GM23338 (cell line): ENCODE measurements around the gene CIC. TPM values are rescaled to one million over a fixed set of nuclear protein-coding genes. Genes with fewer than 3 reads are reported as not detected.

Experiments used
- ATAC-seq: fragments of 200-7000 bp; cut with Tn5 transposase; 3 replicates; pipeline ENCODE4 v1.9.1; 2020
- DNase-seq: peaks from one replicate; pipeline ENCODE4 v3.0.0-alpha.2; 2015; ENCODE audit warnings: low spot score
- H2AFZ ChIP-seq: fragments of 200-600 bp; sonication (generic); 2 replicates; pipeline ENCODE4 v1.8.0; 2016; ENCODE audit warnings: antibody characterized with exemption, mild to moderate bottlenecking, moderate library complexity
- H3F3A ChIP-seq: fragments of 200-600 bp; sonication (generic); replicated peaks from 2 replicates; pipeline ENCODE4 v1.8.0; 2017; ENCODE audit warnings: antibody characterized with exemption, mixed run types, low read depth
- H3K27ac ChIP-seq: fragments of 200-600 bp; sonication (generic); 2 replicates; pipeline ENCODE4 v1.6.1; 2016; ENCODE audit warnings: low read depth
- H3K27me3 ChIP-seq: fragments of 200-600 bp; sonication (generic); 2 replicates; pipeline ENCODE4 v1.8.0; 2016; ENCODE audit warnings: mild to moderate bottlenecking, mixed run types, moderate library complexity; ENCODE audit not compliant: insufficient read depth
- H3K36me3 ChIP-seq: fragments of 200-600 bp; sonication (generic); 2 replicates; pipeline ENCODE4 v1.8.0; 2016; ENCODE audit warnings: mild to moderate bottlenecking; ENCODE audit not compliant: insufficient read depth
- H3K4me1 ChIP-seq: fragments of 200-600 bp; sonication (generic); 2 replicates; pipeline ENCODE4 v1.8.0; 2016; ENCODE audit warnings: mild to moderate bottlenecking, moderate library complexity; ENCODE audit not compliant: insufficient read depth
- H3K4me2 ChIP-seq: fragments of 200-600 bp; sonication (generic); 2 replicates; pipeline ENCODE4 v1.7.1; 2017; ENCODE audit warnings: mixed run types
- H3K4me3 ChIP-seq: fragments of 200-600 bp; sonication (generic); 2 replicates; pipeline ENCODE4 v1.6.1; 2016; ENCODE audit warnings: mixed run types
- H3K79me2 ChIP-seq: fragments of 200-600 bp; sonication (generic); replicated peaks from 2 replicates; pipeline ENCODE4 v1.8.0; 2017; ENCODE audit warnings: mild to moderate bottlenecking; ENCODE audit not compliant: insufficient read depth
- H3K9me2 ChIP-seq: fragments of 200-600 bp; sonication (generic); 2 replicates; pipeline ENCODE4 v1.8.0; 2017; ENCODE audit not compliant: insufficient read depth
- H4K20me1 ChIP-seq: fragments of 200-600 bp; sonication (generic); replicated peaks from 2 replicates; pipeline ENCODE4 v1.8.0; 2017; ENCODE audit warnings: mild to moderate bottlenecking; ENCODE audit not compliant: insufficient read depth
- H3K27ac Mint-ChIP-seq: 2 replicates; pipeline ENCODE4 v1.8.0; 2020; ENCODE audit warnings: inconsistent platforms, mild to moderate bottlenecking, moderate library complexity, mixed read lengths
- H3K27me3 Mint-ChIP-seq: 3 replicates; pipeline ENCODE4 v1.8.0; 2022; ENCODE audit warnings: low read depth, mild to moderate bottlenecking, moderate library complexity, mixed read lengths, inconsistent platforms; ENCODE audit not compliant: insufficient read depth, poor library complexity
- H3K36me3 Mint-ChIP-seq: 3 replicates; pipeline ENCODE4 v1.8.0; 2021; ENCODE audit warnings: low read depth, mild to moderate bottlenecking, inconsistent platforms, moderate library complexity, mixed read lengths
- H3K4me1 Mint-ChIP-seq: 3 replicates; pipeline ENCODE4 v1.8.0; 2020; ENCODE audit warnings: mild to moderate bottlenecking, inconsistent platforms, mixed read lengths
- H3K4me3 Mint-ChIP-seq: 3 replicates; pipeline ENCODE4 v1.8.0; 2021; ENCODE audit warnings: moderate library complexity, mild to moderate bottlenecking, inconsistent platforms, mixed read lengths
- H3K9me3 Mint-ChIP-seq: 3 replicates; pipeline ENCODE4 v1.8.0; 2020; ENCODE audit warnings: moderate library complexity, mild to moderate bottlenecking, inconsistent platforms, mixed read lengths
- CREB1 ChIP-seq: fragments of 250-450 bp; sonication (Bioruptor Pico); IDR thresholded peaks from 2 replicates; pipeline ENCODE4 v1.5.0; 2020; ENCODE audit warnings: low read depth, mild to moderate bottlenecking, moderate library complexity
- EZH2 ChIP-seq: fragments of 200-600 bp; sonication (generic); IDR thresholded peaks from one replicate; pipeline ENCODE4 v1.8.0; 2017; ENCODE audit warnings: antibody characterized with exemption, mild to moderate bottlenecking, low read depth; ENCODE audit not compliant: unreplicated experiment
- EZH2phosphoT487 ChIP-seq: fragments of 200-600 bp; sonication (generic); IDR thresholded peaks from one replicate; pipeline ENCODE4 v1.8.1; 2018; ENCODE audit warnings: antibody characterized with exemption; ENCODE audit not compliant: unreplicated experiment
- JUNB ChIP-seq: IDR thresholded peaks from one replicate; pipeline ENCODE4 v1.6.1; 2016; ENCODE audit warnings: antibody characterized with exemption; ENCODE audit not compliant: unreplicated experiment
- NANOG ChIP-seq: IDR thresholded peaks from 2 replicates; pipeline ENCODE4 v1.6.1; 2016; ENCODE audit warnings: antibody characterized with exemption, borderline replicate concordance
- POLR2AphosphoS5 ChIP-seq: IDR thresholded peaks from 2 replicates; pipeline ENCODE4 v1.6.1; 2016; ENCODE audit warnings: antibody characterized with exemption, low read depth
- STAT1 ChIP-seq: IDR thresholded peaks from one replicate; pipeline ENCODE4 v1.6.1; 2016; ENCODE audit warnings: antibody characterized with exemption; ENCODE audit not compliant: unreplicated experiment
- ZNF114 ChIP-seq: fragments of 250-450 bp; sonication (Bioruptor Pico); IDR thresholded peaks from 2 replicates; pipeline ENCODE4 v1.5.0; 2020; ENCODE audit warnings: mild to moderate bottlenecking, moderate library complexity
- ZNF331 ChIP-seq: fragments of 250-450 bp; sonication (Bioruptor Pico); IDR thresholded peaks from 2 replicates; pipeline ENCODE4 v1.5.0; 2020; ENCODE audit warnings: low read depth, mild to moderate bottlenecking, moderate library complexity
- polyA plus RNA-seq: library from polyadenylated mRNA; unstranded; fragments of >200 nt; fragmentation: Nextera tagmentation; extraction: Ambion mirVana; gene quantifications from 2 replicates; pipeline ENCODE4 v1.2.1, GENCODE V29; 2016
- total RNA-seq: library from RNA; depleted of rRNA; stranded (reverse); fragments of >200 nt; shearing (Covaris generic); gene quantifications from 2 replicates; pipeline ENCODE4 v1.2.3, GENCODE V29; 2014
- TF ChIP-seq, protein P1 (sequence below): IDR thresholded peaks from one replicate; pipeline ENCODE4 v1.6.1; 2018; ENCODE audit warnings: antibody characterized with exemption; ENCODE audit not compliant: unreplicated experiment
- TF ChIP-seq, protein P2 (sequence below): IDR thresholded peaks from 2 replicates; pipeline ENCODE4 v1.6.1; 2016; ENCODE audit warnings: antibody characterized with exemption
- TF ChIP-seq, protein P3 (sequence below), 2 experiments: fragments of 200-600 bp in 1 of 2; sonication (generic) in 1 of 2; conservative IDR thresholded peaks; 2 replicates each; pipeline versions ENCODE4 v1.5.1 to v1.6.1; 2016 to 2017; ENCODE audit warnings: antibody characterized with exemption in 2 of 2, low read depth in 2 of 2, mild to moderate bottlenecking in 2 of 2, moderate library complexity in 1 of 2

The CIC gene
- total and polyA plus RNA-seq, 2 experiments from 2014 or later = 13.2 to 42.0 TPM

DNA sequence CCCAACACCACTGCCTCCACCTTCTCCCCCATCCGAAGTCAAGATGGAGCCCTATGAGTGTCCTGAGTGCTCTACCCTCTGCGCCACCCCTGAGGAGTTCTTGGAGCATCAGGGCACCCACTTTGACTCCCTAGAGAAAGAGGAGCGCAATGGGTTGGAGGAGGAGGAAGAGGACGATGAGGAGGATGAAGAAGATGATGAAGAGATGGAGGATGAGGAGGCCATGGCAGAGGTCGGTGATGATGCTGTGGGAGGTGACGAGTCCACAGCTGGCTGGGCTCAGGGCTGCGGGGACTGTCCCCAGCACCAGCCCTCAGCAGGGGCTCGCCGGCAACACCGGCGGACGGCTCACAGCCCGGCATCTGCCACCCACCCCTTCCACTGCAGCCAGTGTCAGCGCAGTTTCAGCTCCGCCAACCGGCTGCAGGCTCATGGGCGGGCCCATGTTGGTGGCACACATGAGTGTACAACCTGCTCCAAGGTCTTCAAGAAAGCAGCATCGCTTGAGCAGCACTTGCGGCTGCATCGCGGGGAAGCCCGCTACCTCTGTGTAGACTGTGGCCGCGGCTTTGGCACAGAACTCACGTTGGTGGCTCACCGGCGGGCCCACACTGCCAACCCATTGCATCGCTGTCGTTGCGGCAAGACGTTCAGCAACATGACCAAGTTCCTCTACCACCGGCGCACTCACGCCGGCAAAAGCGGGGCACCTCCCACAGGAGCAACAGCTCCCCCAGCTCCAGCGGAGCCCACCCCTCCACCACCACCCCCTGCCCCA, 43.9 kb upstream of the CIC start:
- H3K9me3 Mint-ChIP-seq = no peaks in the 10 kb centered on the region
- ATAC-seq (no peak), DNase-seq (no peak)
- Histone ChIP-seq H3K9me2 (no peaks in the 10 kb centered on the region), H4K20me1 (peaks cover 14% of the 10 kb centered on the region), H3F3A (peaks cover 5% of the 10 kb centered on the region; the same call in 1 of the 2 replicates), H2AFZ (no peak overlapping the region), H3K27ac (no peak overlapping the region), H3K4me3 (no peak overlapping the region), H3K4me2 (no peak overlapping the region), H3K79me2 (peaks cover 25% of the 10 kb centered on the region), H3K36me3 (no peaks in the 10 kb centered on the region), H3K27me3 (no peaks in the 10 kb centered on the region), H3K4me1 (no peaks in the 10 kb centered on the region)
- peaks cover 4% of the 10 kb centered on the region for H3K4me1 Mint-ChIP-seq
- peaks cover 52% of the 10 kb centered on the region for H3K36me3 Mint-ChIP-seq
- peaks cover 10% of the 10 kb centered on the region for H3K27me3 Mint-ChIP-seq
- no peak overlapping the region for H3K4me3 Mint-ChIP-seq
- no peak overlapping the region for H3K27ac Mint-ChIP-seq
- TF ChIP-seq ZNF331 (CRISPR knock-in tag) = no peak
- no peak for TF ChIP-seq CREB1 (CRISPR knock-in tag)
- no peak for TF ChIP-seq ZNF114 (CRISPR knock-in tag)
- TF ChIP-seq STAT1 = no peak
- TF ChIP-seq, protein P1, sequence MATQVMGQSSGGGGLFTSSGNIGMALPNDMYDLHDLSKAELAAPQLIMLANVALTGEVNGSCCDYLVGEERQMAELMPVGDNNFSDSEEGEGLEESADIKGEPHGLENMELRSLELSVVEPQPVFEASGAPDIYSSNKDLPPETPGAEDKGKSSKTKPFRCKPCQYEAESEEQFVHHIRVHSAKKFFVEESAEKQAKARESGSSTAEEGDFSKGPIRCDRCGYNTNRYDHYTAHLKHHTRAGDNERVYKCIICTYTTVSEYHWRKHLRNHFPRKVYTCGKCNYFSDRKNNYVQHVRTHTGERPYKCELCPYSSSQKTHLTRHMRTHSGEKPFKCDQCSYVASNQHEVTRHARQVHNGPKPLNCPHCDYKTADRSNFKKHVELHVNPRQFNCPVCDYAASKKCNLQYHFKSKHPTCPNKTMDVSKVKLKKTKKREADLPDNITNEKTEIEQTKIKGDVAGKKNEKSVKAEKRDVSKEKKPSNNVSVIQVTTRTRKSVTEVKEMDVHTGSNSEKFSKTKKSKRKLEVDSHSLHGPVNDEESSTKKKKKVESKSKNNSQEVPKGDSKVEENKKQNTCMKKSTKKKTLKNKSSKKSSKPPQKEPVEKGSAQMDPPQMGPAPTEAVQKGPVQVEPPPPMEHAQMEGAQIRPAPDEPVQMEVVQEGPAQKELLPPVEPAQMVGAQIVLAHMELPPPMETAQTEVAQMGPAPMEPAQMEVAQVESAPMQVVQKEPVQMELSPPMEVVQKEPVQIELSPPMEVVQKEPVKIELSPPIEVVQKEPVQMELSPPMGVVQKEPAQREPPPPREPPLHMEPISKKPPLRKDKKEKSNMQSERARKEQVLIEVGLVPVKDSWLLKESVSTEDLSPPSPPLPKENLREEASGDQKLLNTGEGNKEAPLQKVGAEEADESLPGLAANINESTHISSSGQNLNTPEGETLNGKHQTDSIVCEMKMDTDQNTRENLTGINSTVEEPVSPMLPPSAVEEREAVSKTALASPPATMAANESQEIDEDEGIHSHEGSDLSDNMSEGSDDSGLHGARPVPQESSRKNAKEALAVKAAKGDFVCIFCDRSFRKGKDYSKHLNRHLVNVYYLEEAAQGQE = no peak

DNA sequence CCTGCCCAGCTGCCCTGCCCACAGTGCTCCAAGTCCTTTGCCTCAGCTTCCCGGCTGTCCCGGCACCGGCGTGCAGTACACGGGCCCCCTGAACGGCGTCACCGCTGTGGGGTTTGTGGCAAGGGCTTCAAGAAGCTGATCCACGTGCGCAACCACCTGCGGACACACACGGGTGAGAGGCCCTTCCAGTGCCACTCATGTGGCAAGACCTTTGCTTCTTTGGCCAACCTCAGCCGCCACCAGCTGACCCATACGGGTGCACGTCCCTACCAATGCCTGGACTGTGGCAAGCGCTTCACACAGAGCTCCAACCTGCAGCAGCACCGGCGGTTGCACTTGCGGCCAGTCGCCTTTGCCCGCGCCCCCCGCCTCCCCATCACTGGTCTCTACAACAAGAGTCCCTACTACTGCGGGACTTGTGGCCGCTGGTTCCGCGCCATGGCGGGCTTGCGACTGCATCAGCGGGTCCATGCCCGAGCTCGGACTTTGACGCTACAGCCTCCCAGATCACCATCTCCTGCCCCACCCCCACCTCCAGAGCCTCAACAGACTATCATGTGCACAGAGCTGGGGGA, 43.2 kb upstream of the CIC start:
- Histone ChIP-seq H3F3A (peaks cover 4% of the 10 kb centered on the region), H3K4me3 (no peak overlapping the region), H3K27ac (no peak overlapping the region), H3K27me3 (no peaks in the 10 kb centered on the region), H3K9me2 (no peaks in the 10 kb centered on the region), H2AFZ (no peak overlapping the region), H3K79me2 (peaks cover 22% of the 10 kb centered on the region), H4K20me1 (peaks cover 16% of the 10 kb centered on the region), H3K4me1 (no peaks in the 10 kb centered on the region), H3K36me3 (no peaks in the 10 kb centered on the region), H3K4me2 (no peak overlapping the region)
- Mint-ChIP-seq H3K4me1 (peaks cover 2% of the 10 kb centered on the region), H3K27ac (no peak overlapping the region), H3K36me3 (peaks cover 54% of the 10 kb centered on the region), H3K27me3 (peaks cover 7% of the 10 kb centered on the region), H3K9me3 (no peaks in the 10 kb centered on the region), H3K4me3 (no peak overlapping the region)
- ATAC-seq (no peak), DNase-seq (no peak)
- TF ChIP-seq, protein P2, sequence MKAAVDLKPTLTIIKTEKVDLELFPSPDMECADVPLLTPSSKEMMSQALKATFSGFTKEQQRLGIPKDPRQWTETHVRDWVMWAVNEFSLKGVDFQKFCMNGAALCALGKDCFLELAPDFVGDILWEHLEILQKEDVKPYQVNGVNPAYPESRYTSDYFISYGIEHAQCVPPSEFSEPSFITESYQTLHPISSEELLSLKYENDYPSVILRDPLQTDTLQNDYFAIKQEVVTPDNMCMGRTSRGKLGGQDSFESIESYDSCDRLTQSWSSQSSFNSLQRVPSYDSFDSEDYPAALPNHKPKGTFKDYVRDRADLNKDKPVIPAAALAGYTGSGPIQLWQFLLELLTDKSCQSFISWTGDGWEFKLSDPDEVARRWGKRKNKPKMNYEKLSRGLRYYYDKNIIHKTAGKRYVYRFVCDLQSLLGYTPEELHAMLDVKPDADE = no peak
- TF ChIP-seq EZH2phosphoT487 = no peak
- TF ChIP-seq, protein P3, sequence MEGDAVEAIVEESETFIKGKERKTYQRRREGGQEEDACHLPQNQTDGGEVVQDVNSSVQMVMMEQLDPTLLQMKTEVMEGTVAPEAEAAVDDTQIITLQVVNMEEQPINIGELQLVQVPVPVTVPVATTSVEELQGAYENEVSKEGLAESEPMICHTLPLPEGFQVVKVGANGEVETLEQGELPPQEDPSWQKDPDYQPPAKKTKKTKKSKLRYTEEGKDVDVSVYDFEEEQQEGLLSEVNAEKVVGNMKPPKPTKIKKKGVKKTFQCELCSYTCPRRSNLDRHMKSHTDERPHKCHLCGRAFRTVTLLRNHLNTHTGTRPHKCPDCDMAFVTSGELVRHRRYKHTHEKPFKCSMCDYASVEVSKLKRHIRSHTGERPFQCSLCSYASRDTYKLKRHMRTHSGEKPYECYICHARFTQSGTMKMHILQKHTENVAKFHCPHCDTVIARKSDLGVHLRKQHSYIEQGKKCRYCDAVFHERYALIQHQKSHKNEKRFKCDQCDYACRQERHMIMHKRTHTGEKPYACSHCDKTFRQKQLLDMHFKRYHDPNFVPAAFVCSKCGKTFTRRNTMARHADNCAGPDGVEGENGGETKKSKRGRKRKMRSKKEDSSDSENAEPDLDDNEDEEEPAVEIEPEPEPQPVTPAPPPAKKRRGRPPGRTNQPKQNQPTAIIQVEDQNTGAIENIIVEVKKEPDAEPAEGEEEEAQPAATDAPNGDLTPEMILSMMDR (conservative IDR thresholded peaks at IDR 0.05; ENCODE audit: low read depth in 2 of 2) = no peak
- TF ChIP-seq EZH2 = no peak
- no peak for TF ChIP-seq STAT1
- no peak for TF ChIP-seq JUNB
- TF ChIP-seq POLR2AphosphoS5 = no peak
- no peak for TF ChIP-seq ZNF331 (CRISPR knock-in tag)
- no peak for TF ChIP-seq ZNF114 (CRISPR knock-in tag)
- TF ChIP-seq, protein P1 = no peak
- no peak for TF ChIP-seq NANOG
